ENCODE measurements around the gene PELO.

Gene PELO

DNA sequence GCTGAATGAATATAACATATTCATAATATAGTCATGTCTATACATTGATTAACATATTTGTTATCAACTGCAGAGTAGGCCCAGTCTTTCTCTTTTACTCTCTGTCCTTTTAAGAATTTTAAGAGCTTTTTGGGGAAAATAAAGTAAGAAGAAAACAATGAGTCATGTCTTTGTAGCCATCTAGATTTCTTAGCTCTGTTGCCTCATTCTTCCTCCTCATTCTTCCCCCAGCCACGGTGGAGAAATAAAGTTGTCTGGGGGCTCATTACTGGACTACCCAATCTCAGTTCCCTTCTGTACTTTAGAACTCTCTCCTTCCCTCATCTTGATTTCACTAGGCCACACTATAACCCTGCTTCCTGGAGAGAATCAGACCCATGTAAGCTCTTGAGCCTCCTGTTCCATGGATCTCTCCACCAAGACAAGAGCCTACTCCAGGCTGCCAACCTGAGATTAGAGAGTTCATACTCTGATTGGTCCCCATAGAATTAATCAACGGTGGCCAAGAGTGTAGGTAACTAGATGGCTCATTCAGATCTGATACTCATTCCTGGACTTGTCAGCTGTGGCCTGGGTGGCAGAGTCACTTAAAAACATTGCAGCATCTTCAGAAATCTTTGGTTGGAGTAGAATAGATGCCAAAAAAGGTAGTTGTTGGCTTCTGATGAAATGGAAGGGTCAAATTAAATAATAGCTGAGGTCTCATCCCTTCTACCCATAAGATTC is 44.2 kb downstream of the PELO start:
- peak; percentile 18 for DNase-seq (ENCODE audit: low read depth)

DNA sequence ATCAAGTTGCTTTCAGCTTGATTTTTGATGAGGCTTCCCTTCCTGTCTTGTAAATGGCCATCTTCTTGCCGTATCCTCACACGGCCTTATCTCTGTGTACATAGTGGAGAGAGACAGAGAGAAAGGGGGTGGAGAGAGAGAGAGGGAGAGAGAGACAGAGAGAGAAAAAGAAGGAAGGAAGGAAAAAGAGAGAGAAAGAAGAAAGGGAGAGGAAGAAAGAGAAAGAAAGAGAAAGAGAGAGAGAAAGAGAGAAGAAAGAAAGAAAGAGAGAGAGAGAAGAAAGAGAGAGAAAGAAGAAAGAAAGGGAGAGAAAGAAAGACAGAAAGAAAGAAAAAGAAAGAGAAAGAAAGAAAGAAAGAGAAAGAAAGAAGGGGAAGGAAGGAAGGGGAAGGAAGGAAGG is 46.6 kb downstream of the PELO start:
- no peak for DNase-seq (ENCODE audit: low read depth)

DNA sequence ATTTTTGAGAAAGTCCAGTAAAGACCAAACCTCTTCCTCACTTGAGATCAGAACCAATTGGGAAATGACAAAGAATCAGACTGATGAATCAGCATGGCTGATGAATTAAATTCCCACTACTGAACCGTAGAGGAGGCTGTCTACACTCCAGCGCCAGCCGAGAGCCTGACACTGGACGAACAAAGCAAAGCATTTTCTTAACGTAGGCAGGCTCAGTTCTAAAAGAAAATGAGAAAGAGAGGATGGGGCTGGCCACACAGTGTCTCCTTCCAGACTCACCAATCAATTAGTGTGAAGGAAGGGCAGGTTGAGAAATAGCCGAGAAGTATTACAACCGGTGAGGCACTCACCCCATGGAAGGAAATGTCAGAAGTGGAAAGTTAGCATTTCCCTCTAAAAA is 49.4 kb downstream of the PELO start:
- no peak for DNase-seq (ENCODE audit: low read depth)
